Fibroblast of mammary gland (primary cell): ENCODE results near the gene GFER.
"Not testable (repeated sequence)": the region's sequence is repeated elsewhere in the genome, so short reads cannot be mapped to it uniquely, and the experiment has no call there.

Experiments
- DNase-seq: peaks from one replicate; pipeline ENCODE4 v3.0.0-alpha.2; 2010; ENCODE audit warnings: low read depth
- H3K4me3 ChIP-seq: 2 replicates; pipeline ENCODE4 v1.5.1; 2011; ENCODE audit warnings: low read depth, mild to moderate bottlenecking, low read length, moderate library complexity; ENCODE audit not compliant: control insufficient read depth
- CTCF ChIP-seq: conservative IDR thresholded peaks from 2 replicates; pipeline ENCODE4 v1.5.1; 2011; ENCODE audit warnings: low read depth, low read length, inconsistent platforms; ENCODE audit not compliant: control insufficient read depth, insufficient read depth

The GFER gene

GRCh38 chr16:1958715-1959268, 25.2 kb upstream of the GFER start:
- H3K4me3 ChIP-seq: peak overlapping the region; percentile 27
- DNase-seq: no peak
- no peak for TF ChIP-seq CTCF

- no peak for TF ChIP-seq CTCF
- peak; percentile 91 for DNase-seq
- H3K4me3 ChIP-seq: peak within 1 kb of the TSS; percentile 79
Measured at GRCh38 chr16:1959269-1960039, 24.5 kb upstream of the GFER start, which contains the start of gene NDUFB10. NDUFB10 (plus strand) TSS chr16:1959538; CDS start chr16:1959625, 87 bp downstream.

- peak overlapping the region; percentile 79 for H3K4me3 ChIP-seq
- TF ChIP-seq CTCF: no peak
- DNase-seq: peak; percentile 65
Measured at GRCh38 chr16:1960665-1961630, 23.0 kb upstream of the GFER start.

- no peak for DNase-seq
- no peak for TF ChIP-seq CTCF
- H3K4me3 ChIP-seq: no peak overlapping the region
Measured at GRCh38 chr16:1961651-1962067, 22.3 kb upstream of the GFER start.

GRCh38 chr16:1962161-1963153, 21.5 kb upstream of the GFER start:
- peak overlapping the region; percentile 95 for H3K4me3 ChIP-seq
- DNase-seq: not testable (repeated sequence)

GRCh38 chr16:1963806-1964505, 20.0 kb upstream of the GFER start:
- no peak for DNase-seq
- TF ChIP-seq CTCF: no peak
- peak overlapping the region; percentile 95 for H3K4me3 ChIP-seq
